ENCODE results near the gene TXNL4B.

The TXNL4B gene

GRCh38 chr16:72050769-72051464 lies 42.5 kb downstream of the TXNL4B start:
- Histone ChIP-seq H3K27ac (ENCODE audit: low read depth, low read length, severe bottlenecking) (no peak overlapping the region), H3K9me3 (ENCODE audit: control insufficient read depth, low read length) (peaks cover 13% of the 10 kb centered on the region), H3K4me3 (ENCODE audit: extremely low read depth, insufficient read depth, low read length, poor library complexity, severe bottlenecking) (no peak overlapping the region), H3K4me1 (ENCODE audit: control insufficient read depth, insufficient read depth, low read length, poor library complexity, severe bottlenecking) (no peaks in the 10 kb centered on the region), H3K36me3 (ENCODE audit: control insufficient read depth, insufficient read depth, low read length) (no peaks in the 10 kb centered on the region)
- WGBS, 2 experiments (ENCODE audit: insufficient coverage in 2 of 2) = 100% methylated on average over 1 of the region's 4 CpGs

GRCh38 chr16:72049110-72049509 lies 44.3 kb downstream of the TXNL4B start:
- no peaks in the 10 kb centered on the region for H3K4me1 ChIP-seq (ENCODE audit: control insufficient read depth, insufficient read depth, low read length, poor library complexity, severe bottlenecking)
- no peaks in the 10 kb centered on the region for H3K36me3 ChIP-seq (ENCODE audit: control insufficient read depth, insufficient read depth, low read length)
- H3K27ac ChIP-seq (ENCODE audit: low read depth, low read length, severe bottlenecking) = no peak overlapping the region
- H3K9me3 ChIP-seq (ENCODE audit: control insufficient read depth, low read length) = peaks cover 13% of the 10 kb centered on the region
- H3K4me3 ChIP-seq (ENCODE audit: extremely low read depth, insufficient read depth, low read length, poor library complexity, severe bottlenecking) = no peak overlapping the region

- Histone ChIP-seq H3K4me1 (ENCODE audit: control insufficient read depth, insufficient read depth, low read length, poor library complexity, severe bottlenecking) (no peaks in the 10 kb centered on the region), H3K4me3 (ENCODE audit: extremely low read depth, insufficient read depth, low read length, poor library complexity, severe bottlenecking) (no peak overlapping the region), H3K36me3 (ENCODE audit: control insufficient read depth, insufficient read depth, low read length) (no peaks in the 10 kb centered on the region), H3K9me3 (ENCODE audit: control insufficient read depth, low read length) (peaks cover 11% of the 10 kb centered on the region), H3K27ac (ENCODE audit: low read depth, low read length, severe bottlenecking) (no peak overlapping the region)
- 67 to 90% methylated on average over 1 to 2 of the region's 2 CpGs for WGBS, 2 experiments (ENCODE audit: insufficient coverage in 2 of 2)
Measured at GRCh38 chr16:72044825-72045359, 48.5 kb downstream of the TXNL4B start.

- no peaks in the 10 kb centered on the region for H3K4me1 ChIP-seq (ENCODE audit: control insufficient read depth, insufficient read depth, low read length, poor library complexity, severe bottlenecking)
- 88 to 93% methylated on average over 3 of the region's 6 CpGs for WGBS, 2 experiments (ENCODE audit: insufficient coverage in 2 of 2)
- H3K36me3 ChIP-seq (ENCODE audit: control insufficient read depth, insufficient read depth, low read length) = no peaks in the 10 kb centered on the region
- H3K27ac ChIP-seq (ENCODE audit: low read depth, low read length, severe bottlenecking) = no peak overlapping the region
- peaks cover 6% of the 10 kb centered on the region for H3K9me3 ChIP-seq (ENCODE audit: control insufficient read depth, low read length)
- no peak overlapping the region for H3K4me3 ChIP-seq (ENCODE audit: extremely low read depth, insufficient read depth, low read length, poor library complexity, severe bottlenecking)
Measured at GRCh38 chr16:72044296-72044695, 49.1 kb downstream of the TXNL4B start.

GRCh38 chr16:72043539-72043938 lies 49.9 kb downstream of the TXNL4B start:
- Histone ChIP-seq H3K4me3 (ENCODE audit: extremely low read depth, insufficient read depth, low read length, poor library complexity, severe bottlenecking) (no peak overlapping the region), H3K4me1 (ENCODE audit: control insufficient read depth, insufficient read depth, low read length, poor library complexity, severe bottlenecking) (no peaks in the 10 kb centered on the region), H3K27ac (ENCODE audit: low read depth, low read length, severe bottlenecking) (no peak overlapping the region), H3K36me3 (ENCODE audit: control insufficient read depth, insufficient read depth, low read length) (no peaks in the 10 kb centered on the region), H3K9me3 (ENCODE audit: control insufficient read depth, low read length) (no peaks in the 10 kb centered on the region)
- 100% methylated on average over 1 of the region's 1 CpG; no CpG with 5 or more reads in 1 of the 2 experiments for WGBS, 2 experiments (ENCODE audit: insufficient coverage in 2 of 2)

- Histone ChIP-seq H3K27ac (ENCODE audit: low read depth, low read length, severe bottlenecking) (no peak overlapping the region), H3K36me3 (ENCODE audit: control insufficient read depth, insufficient read depth, low read length) (no peaks in the 10 kb centered on the region), H3K4me1 (ENCODE audit: control insufficient read depth, insufficient read depth, low read length, poor library complexity, severe bottlenecking) (no peaks in the 10 kb centered on the region), H3K9me3 (ENCODE audit: control insufficient read depth, low read length) (no peaks in the 10 kb centered on the region), H3K4me3 (ENCODE audit: extremely low read depth, insufficient read depth, low read length, poor library complexity, severe bottlenecking) (no peak overlapping the region)
- WGBS, 2 experiments (ENCODE audit: insufficient coverage in 2 of 2) = 71 to 92% methylated on average over 1 to 2 of the region's 3 CpGs
Measured at GRCh38 chr16:72043058-72043457, 50.4 kb downstream of the TXNL4B start.

- 80 to 81% methylated on average over 2 of the region's 2 CpGs for WGBS, 2 experiments (ENCODE audit: insufficient coverage in 2 of 2)
- H3K36me3 ChIP-seq (ENCODE audit: control insufficient read depth, insufficient read depth, low read length) = no peaks in the 10 kb centered on the region
- H3K4me1 ChIP-seq (ENCODE audit: control insufficient read depth, insufficient read depth, low read length, poor library complexity, severe bottlenecking) = no peaks in the 10 kb centered on the region
- H3K9me3 ChIP-seq (ENCODE audit: control insufficient read depth, low read length) = no peaks in the 10 kb centered on the region
- H3K27ac ChIP-seq (ENCODE audit: low read depth, low read length, severe bottlenecking) = no peak overlapping the region
- H3K4me3 ChIP-seq (ENCODE audit: extremely low read depth, insufficient read depth, low read length, poor library complexity, severe bottlenecking) = no peak overlapping the region
Measured at GRCh38 chr16:72042157-72042660, 51.2 kb downstream of the TXNL4B start.

GRCh38 chr16:72036098-72036497 lies 57.3 kb downstream of the TXNL4B start:
- Histone ChIP-seq H3K27ac (ENCODE audit: low read depth, low read length, severe bottlenecking) (no peak overlapping the region), H3K4me1 (ENCODE audit: control insufficient read depth, insufficient read depth, low read length, poor library complexity, severe bottlenecking) (no peaks in the 10 kb centered on the region), H3K36me3 (ENCODE audit: control insufficient read depth, insufficient read depth, low read length) (no peaks in the 10 kb centered on the region), H3K9me3 (ENCODE audit: control insufficient read depth, low read length) (no peaks in the 10 kb centered on the region), H3K4me3 (ENCODE audit: extremely low read depth, insufficient read depth, low read length, poor library complexity, severe bottlenecking) (no peak overlapping the region)
- WGBS, 2 experiments (ENCODE audit: insufficient coverage in 2 of 2) = 94 to 95% methylated on average over 5 of the region's 5 CpGs
